Natural killer cell (primary cell): ENCODE data around the gene TMEM119. TPM values are rescaled to one million over a fixed set of nuclear protein-coding genes. Genes with fewer than 3 reads are reported as not detected.

Experiments
- ATAC-seq, 3 donors: fragments of 150-1000 bp in 2 of 3; fragments of 200-7000 bp in 1 of 3; cut with Tn5 transposase; 1 replicate in 1 of 3; 2 replicates in 2 of 3; pipeline ENCODE4 v1.10.0; 2021; ENCODE audit warnings: mild to moderate bottlenecking in 2 of 3, moderate library complexity in 2 of 3
- DNase-seq, 2 donors: peaks; one replicate each; pipeline versions ENCODE4 v3.0.0 to v3.0.0-alpha.2; 2013 to 2021; ENCODE audit warnings: mixed read lengths in 1 of 2
- H3K27ac ChIP-seq: one replicate; pipeline ENCODE4 v1.5.1; 2013; ENCODE audit warnings: mild to moderate bottlenecking, low read length
- H3K27me3 ChIP-seq: one replicate; pipeline ENCODE4 v1.6.1; 2013; ENCODE audit warnings: low read length; ENCODE audit not compliant: control insufficient read depth, insufficient read depth
- H3K36me3 ChIP-seq: one replicate; pipeline ENCODE4 v1.6.1; 2013; ENCODE audit warnings: low read length; ENCODE audit not compliant: control insufficient read depth, insufficient read depth
- H3K4me1 ChIP-seq: one replicate; pipeline ENCODE4 v1.6.1; 2013; ENCODE audit warnings: low read length; ENCODE audit not compliant: control insufficient read depth, insufficient read depth
- H3K4me3 ChIP-seq: one replicate; pipeline ENCODE4 v1.5.1; 2013; ENCODE audit warnings: low read length
- H3K9me3 ChIP-seq: one replicate; pipeline ENCODE4 v1.6.1; 2013; ENCODE audit warnings: low read length; ENCODE audit not compliant: control insufficient read depth, insufficient read depth
- H3K27ac Mint-ChIP-seq, 2 donors: one replicate each; pipeline ENCODE4 v1.8.0; 2022; ENCODE audit warnings: mild to moderate bottlenecking in 2 of 2, mixed read lengths in 2 of 2, moderate library complexity in 1 of 2
- H3K27me3 Mint-ChIP-seq, 2 donors: one replicate each; pipeline ENCODE4 v1.8.0; 2022; ENCODE audit warnings: low read depth in 2 of 2, mixed read lengths in 2 of 2
- H3K36me3 Mint-ChIP-seq: one replicate; pipeline ENCODE4 v1.8.0; 2022; ENCODE audit warnings: mixed read lengths
- H3K4me1 Mint-ChIP-seq, 2 donors: one replicate each; pipeline ENCODE4 v1.8.0; 2022; ENCODE audit warnings: mixed read lengths in 2 of 2
- H3K4me3 Mint-ChIP-seq: one replicate; pipeline ENCODE4 v1.8.0; 2022; ENCODE audit warnings: mild to moderate bottlenecking, moderate library complexity, mixed read lengths
- H3K9me3 Mint-ChIP-seq, 2 donors: one replicate each; pipeline ENCODE4 v1.8.0; 2022; ENCODE audit warnings: mixed read lengths in 2 of 2
- CTCF ChIP-seq: fragments of 200-600 bp; IDR thresholded peaks from one replicate; pipeline ENCODE4 v1.8.0; 2022; ENCODE audit warnings: antibody characterized with exemption
- WGBS: methylation state at CpG from one replicate; pipeline ENCODE4 v1.1.7; 2013; ENCODE audit warnings: missing lambda C conversion rate; ENCODE audit not compliant: insufficient coverage; 5-methylcytosine and 5-hydroxymethylcytosine counted together
- intact Hi-C: fragments of 100-400 bp; cut with micrococcal nuclease; formaldehyde crosslinking; loops from one replicate; pipeline ENCODE4 v1.14.2; 2022
- total RNA-seq, 4 donors: library from RNA; stranded (reverse); fragments of 120-200 nt in 1 of 4; gene quantifications; one replicate each; pipeline versions ENCODE4 v1.2.3 to v1.2.4, GENCODE V29; 2013 to 2022

Gene TMEM119
- total RNA-seq, 3 donors from 2014 or later (not counting 1 experiment from before 2014, with no cell fraction given), result 0.70 to 3.4 (median 0.71) TPM

- 24% methylated on average over 9 of the region's 9 CpGs for WGBS
- Mint-ChIP-seq H3K9me3 (no peaks in the 10 kb centered on the region), H3K4me3 (peak overlapping the region; percentile 100), H3K4me1 (peaks cover 74% of the 10 kb centered on the region in 2 donors), H3K27me3 (no peaks in the 10 kb centered on the region), H3K36me3 (peaks cover 10% of the 10 kb centered on the region), H3K27ac (peak overlapping the region; percentile 92 to 100)
- peak overlapping the region; percentile 98 for H3K27ac ChIP-seq
- DNase-seq (peak; percentile 51 to 71), ATAC-seq (peak in 2 of 3 donors; percentile 3 to 15)
- peak overlapping the region; percentile 27 for H3K4me3 ChIP-seq
- TF ChIP-seq CTCF, result no peak
- H3K9me3 ChIP-seq, result no peaks in the 10 kb centered on the region
- H3K4me1 ChIP-seq, result peaks cover 98% of the 10 kb centered on the region
- H3K27me3 ChIP-seq, result no peaks in the 10 kb centered on the region
- intact Hi-C loops, result loop anchor here (5.0 to 10.0 kb wide), 3 partner anchors 68 to 422 kb away; partner anchors contain the start of genes CMKLR1, ISCU, SART3 and USP30
- H3K36me3 ChIP-seq, result peaks cover 15% of the 10 kb centered on the region
Observed at GRCh38 chr12:108630481-108631207, 32.8 kb upstream of the TMEM119 start.

GRCh38 chr12:108629824-108630476, 32.1 kb upstream of the TMEM119 start:
- peak overlapping the region; percentile 49 for H3K4me3 ChIP-seq
- no peaks in the 10 kb centered on the region for H3K27me3 Mint-ChIP-seq
- ATAC-seq, result peak; percentile 43 to 58 (median 56)
- peaks cover 97% of the 10 kb centered on the region for H3K4me1 ChIP-seq
- peak; percentile 73 to 87 for DNase-seq
- peaks cover 22% of the 10 kb centered on the region for H3K36me3 ChIP-seq
- H3K4me1 Mint-ChIP-seq, result peaks cover 75 to 78% of the 10 kb centered on the region in 2 donors
- no peaks in the 10 kb centered on the region for H3K9me3 Mint-ChIP-seq
- 47% methylated on average over 17 of the region's 17 CpGs for WGBS
- intact Hi-C loops, result loop anchor here (1.0 to 10.0 kb wide), 4 partner anchors 12 to 422 kb away; partner anchors contain the start of genes CMKLR1, ISCU, SART3 and USP30
- no peaks in the 10 kb centered on the region for H3K27me3 ChIP-seq
- H3K36me3 Mint-ChIP-seq, result peaks cover 17% of the 10 kb centered on the region
- H3K27ac ChIP-seq, result peak overlapping the region; percentile 98
- no peaks in the 10 kb centered on the region for H3K9me3 ChIP-seq
- peak overlapping the region; percentile 100 for H3K4me3 Mint-ChIP-seq
- TF ChIP-seq CTCF, result no peak
- peak overlapping the region; percentile 92 to 100 for H3K27ac Mint-ChIP-seq

- H3K4me3 Mint-ChIP-seq, result peak overlapping the region; percentile 100
- no peaks in the 10 kb centered on the region for H3K27me3 ChIP-seq
- intact Hi-C loops, result loop anchor here (1.0 kb wide), 1 partner anchor 11 kb away; no protein-coding TSS in a partner anchor
- H3K27me3 Mint-ChIP-seq, result no peaks in the 10 kb centered on the region
- TF ChIP-seq CTCF, result no peak
- H3K9me3 ChIP-seq, result no peaks in the 10 kb centered on the region
- H3K27ac Mint-ChIP-seq, result peak overlapping the region; percentile 92 to 100
- peaks cover 92% of the 10 kb centered on the region for H3K4me1 ChIP-seq
- H3K36me3 ChIP-seq, result peaks cover 25% of the 10 kb centered on the region
- ATAC-seq, result no peak
- H3K27ac ChIP-seq, result peak overlapping the region; percentile 98
- H3K36me3 Mint-ChIP-seq, result peaks cover 18% of the 10 kb centered on the region
- peak; percentile 30 to 51 for DNase-seq
- H3K4me1 Mint-ChIP-seq, result peaks cover 73 to 74% of the 10 kb centered on the region in 2 donors
- no peaks in the 10 kb centered on the region for H3K9me3 Mint-ChIP-seq
- peak overlapping the region; percentile 49 for H3K4me3 ChIP-seq
- WGBS, result 39% methylated on average over 5 of the region's 5 CpGs
Observed at GRCh38 chr12:108629151-108629550, 31.3 kb upstream of the TMEM119 start.
